ENCODE results near the gene IL16. TPM values are rescaled to one million over a fixed set of nuclear protein-coding genes. Genes with fewer than 3 reads are reported as not detected.
A peak's percentile ranks its signal among the peaks of the same experiment; 100 is the strongest.

Gene IL16
- total RNA-seq, 2 donors from 2014 or later = 3.4 to 3.7 TPM

- Histone ChIP-seq H3K27me3 (no peaks in the 10 kb centered on the region), H3K9me3 (no peaks in the 10 kb centered on the region), H3K4me1 (peaks cover 4% of the 10 kb centered on the region), H3K4me3 (no peak overlapping the region), H3K27ac (no peak overlapping the region), H3K36me3 (no peaks in the 10 kb centered on the region), H3K9ac (ENCODE audit: low read depth in 2 of 2, low read length in 2 of 2) (no peak overlapping the region)
- TF ChIP-seq, protein P1, sequence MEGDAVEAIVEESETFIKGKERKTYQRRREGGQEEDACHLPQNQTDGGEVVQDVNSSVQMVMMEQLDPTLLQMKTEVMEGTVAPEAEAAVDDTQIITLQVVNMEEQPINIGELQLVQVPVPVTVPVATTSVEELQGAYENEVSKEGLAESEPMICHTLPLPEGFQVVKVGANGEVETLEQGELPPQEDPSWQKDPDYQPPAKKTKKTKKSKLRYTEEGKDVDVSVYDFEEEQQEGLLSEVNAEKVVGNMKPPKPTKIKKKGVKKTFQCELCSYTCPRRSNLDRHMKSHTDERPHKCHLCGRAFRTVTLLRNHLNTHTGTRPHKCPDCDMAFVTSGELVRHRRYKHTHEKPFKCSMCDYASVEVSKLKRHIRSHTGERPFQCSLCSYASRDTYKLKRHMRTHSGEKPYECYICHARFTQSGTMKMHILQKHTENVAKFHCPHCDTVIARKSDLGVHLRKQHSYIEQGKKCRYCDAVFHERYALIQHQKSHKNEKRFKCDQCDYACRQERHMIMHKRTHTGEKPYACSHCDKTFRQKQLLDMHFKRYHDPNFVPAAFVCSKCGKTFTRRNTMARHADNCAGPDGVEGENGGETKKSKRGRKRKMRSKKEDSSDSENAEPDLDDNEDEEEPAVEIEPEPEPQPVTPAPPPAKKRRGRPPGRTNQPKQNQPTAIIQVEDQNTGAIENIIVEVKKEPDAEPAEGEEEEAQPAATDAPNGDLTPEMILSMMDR (IDR thresholded peaks at IDR 0.05) = no peak
- DNase-seq = no peak
- intact Hi-C loops (cut with DNase I) = no loop called here
Measured at GRCh38 chr15:81261172-81261811, 64.6 kb downstream of the IL16 start.

- Histone ChIP-seq H3K9me3 (no peaks in the 10 kb centered on the region), H3K4me1 (peaks cover 5% of the 10 kb centered on the region), H3K4me3 (no peak overlapping the region), H3K9ac (ENCODE audit: low read depth in 2 of 2, low read length in 2 of 2) (no peak overlapping the region), H3K27ac (no peak overlapping the region), H3K27me3 (no peaks in the 10 kb centered on the region), H3K36me3 (no peaks in the 10 kb centered on the region)
- intact Hi-C loops (cut with DNase I) = no loop called here
- DNase-seq = no peak
- TF ChIP-seq, protein P1 (IDR thresholded peaks at IDR 0.05) = no peak
Measured at GRCh38 chr15:81263477-81263876, 66.8 kb downstream of the IL16 start.

DNA sequence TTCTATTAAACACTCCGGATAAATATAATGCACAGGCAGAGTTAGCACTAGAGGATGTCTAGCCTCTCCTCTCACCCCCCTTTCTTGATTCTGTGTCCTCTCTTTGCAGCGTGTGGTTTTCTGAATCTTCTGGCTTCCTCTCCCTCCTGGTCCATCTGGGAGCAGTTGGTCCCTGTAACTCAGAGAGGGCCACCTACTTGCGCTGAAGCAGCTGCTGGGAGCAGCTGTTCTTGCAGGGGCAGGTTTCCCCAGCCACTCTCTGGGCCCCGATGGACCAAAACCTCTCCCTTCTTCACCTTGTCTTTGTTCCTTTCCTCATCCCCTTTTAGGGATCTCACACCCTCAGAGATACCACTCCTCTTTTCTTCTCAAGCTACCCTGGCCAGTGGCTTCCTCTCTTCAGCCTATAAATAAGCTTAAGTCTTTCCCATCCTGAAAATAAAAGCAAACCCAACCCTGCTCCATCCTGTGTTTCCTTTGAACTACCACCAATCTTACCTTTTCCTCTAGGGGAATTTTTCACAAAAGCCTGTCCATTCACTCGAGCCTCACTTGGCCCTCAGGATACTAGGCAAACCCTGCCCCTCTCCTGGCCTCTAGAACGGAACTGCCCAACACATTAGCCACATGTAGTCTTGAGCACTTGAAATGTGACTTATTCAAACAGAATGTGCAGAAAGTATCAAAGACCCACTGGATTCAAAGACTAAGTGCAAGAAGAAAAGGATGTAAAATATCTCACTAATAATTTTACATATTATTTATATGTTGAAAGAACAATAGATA lies 67.6 kb downstream of the IL16 start:
- Histone ChIP-seq H3K27ac (no peak overlapping the region), H3K9me3 (no peaks in the 10 kb centered on the region), H3K27me3 (no peaks in the 10 kb centered on the region), H3K4me3 (no peak overlapping the region), H3K9ac (ENCODE audit: low read depth in 2 of 2, low read length in 2 of 2) (no peak overlapping the region), H3K4me1 (peaks cover 5% of the 10 kb centered on the region), H3K36me3 (no peaks in the 10 kb centered on the region)
- TF ChIP-seq, protein P1 (IDR thresholded peaks at IDR 0.05) = no peak
- intact Hi-C loops (cut with DNase I) = loop anchor here (2.0 kb wide), 1 partner anchor 157 kb away; no protein-coding TSS in a partner anchor
- no peak for DNase-seq

- Histone ChIP-seq H3K27ac (no peak overlapping the region), H3K9ac (ENCODE audit: low read depth in 2 of 2, low read length in 2 of 2) (peak overlapping the region in 1 of 2 donors; percentile 1), H3K27me3 (no peaks in the 10 kb centered on the region), H3K9me3 (no peaks in the 10 kb centered on the region), H3K36me3 (no peaks in the 10 kb centered on the region), H3K4me3 (no peak overlapping the region), H3K4me1 (peaks cover 5% of the 10 kb centered on the region)
- TF ChIP-seq, protein P1 (IDR thresholded peaks at IDR 0.05) = no peak
- DNase-seq = no peak
- intact Hi-C loops (cut with DNase I) = loop anchor here (2.0 to 5.0 kb wide), 2 partner anchors 159 to 278 kb away; partner anchors contain the start of gene MESD
Measured at GRCh38 chr15:81265256-81265943, 68.7 kb downstream of the IL16 start.
